ENCODE data around the gene TMED3.
"Not testable (repeated sequence)": the region's sequence is repeated elsewhere in the genome, so short reads cannot be mapped to it uniquely, and the experiment has no call there.

Gene TMED3

GRCh38 chr15:79299126-79299840 is 11.6 kb upstream of the TMED3 start:
- Histone ChIP-seq H3K27me3 (replicated peaks; ENCODE audit: control insufficient read depth, insufficient read depth, low read length) (peaks cover 22% of the 10 kb centered on the region), H3K9me3 (ENCODE audit: control insufficient read depth, low read length) (no peaks in the 10 kb centered on the region), H3K36me3 (ENCODE audit: control insufficient read depth, insufficient read depth, low read length, severe bottlenecking) (no peaks in the 10 kb centered on the region), H3K9ac (ENCODE audit: low read length) (no peak overlapping the region), H3K4me1 (ENCODE audit: control insufficient read depth, insufficient read depth, low read length) (no peaks in the 10 kb centered on the region), H3K4me3 (ENCODE audit: low read length) (no peak overlapping the region)
- no peak for DNase-seq (ENCODE audit: low read depth)

GRCh38 chr15:79299841-79300235 is 11.1 kb upstream of the TMED3 start:
- no peak overlapping the region for H3K4me3 ChIP-seq (ENCODE audit: low read length)
- no peak overlapping the region for H3K9ac ChIP-seq (ENCODE audit: low read length)
- H3K4me1 ChIP-seq (ENCODE audit: control insufficient read depth, insufficient read depth, low read length) = no peaks in the 10 kb centered on the region
- no peaks in the 10 kb centered on the region for H3K9me3 ChIP-seq (ENCODE audit: control insufficient read depth, low read length)
- no peaks in the 10 kb centered on the region for H3K36me3 ChIP-seq (ENCODE audit: control insufficient read depth, insufficient read depth, low read length, severe bottlenecking)
- peaks cover 26% of the 10 kb centered on the region for H3K27me3 ChIP-seq (replicated peaks; ENCODE audit: control insufficient read depth, insufficient read depth, low read length)
- no peak for DNase-seq (ENCODE audit: low read depth)

DNA sequence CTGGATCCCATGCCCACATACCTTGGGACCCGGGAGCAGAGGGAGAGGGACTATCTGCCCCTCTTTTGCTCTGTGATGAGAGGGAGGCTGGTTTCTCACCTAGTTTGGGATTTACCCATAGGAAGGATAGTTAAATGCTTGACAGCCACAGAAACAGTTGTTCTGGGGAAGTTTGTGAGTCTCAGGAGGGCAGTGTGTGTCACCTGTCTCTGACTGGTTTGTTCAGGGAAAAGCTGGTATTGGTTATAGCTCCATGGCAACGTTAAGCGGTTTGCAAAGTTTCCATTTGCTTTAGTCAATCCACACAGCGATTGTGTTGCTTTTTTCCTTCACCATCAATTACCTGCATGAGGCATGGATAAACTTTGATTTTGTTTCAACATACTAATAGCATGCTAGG is 3.7 kb upstream of the TMED3 start:
- H3K36me3 ChIP-seq (ENCODE audit: control insufficient read depth, insufficient read depth, low read length, severe bottlenecking) = no peaks in the 10 kb centered on the region
- H3K27me3 ChIP-seq (replicated peaks; ENCODE audit: control insufficient read depth, insufficient read depth, low read length) = peaks cover 44% of the 10 kb centered on the region

GRCh38 chr15:79308874-79309273 is 2.0 kb upstream of the TMED3 start:
- H3K27me3 ChIP-seq (replicated peaks; ENCODE audit: control insufficient read depth, insufficient read depth, low read length) = peaks cover 44% of the 10 kb centered on the region
- H3K9me3 ChIP-seq (ENCODE audit: control insufficient read depth, low read length) = no peaks in the 10 kb centered on the region
- no peak overlapping the region for H3K9ac ChIP-seq (ENCODE audit: low read length)
- peaks cover 16% of the 10 kb centered on the region for H3K4me1 ChIP-seq (ENCODE audit: control insufficient read depth, insufficient read depth, low read length)
- no peak overlapping the region for H3K4me3 ChIP-seq (ENCODE audit: low read length)
- DNase-seq (ENCODE audit: low read depth) = no peak
- H3K36me3 ChIP-seq (ENCODE audit: control insufficient read depth, insufficient read depth, low read length, severe bottlenecking) = peaks cover 6% of the 10 kb centered on the region

More for the DNA sequence above, 3.7 kb upstream of the TMED3 start:
- Histone ChIP-seq H3K9me3 (ENCODE audit: control insufficient read depth, low read length) (no peaks in the 10 kb centered on the region), H3K4me3 (ENCODE audit: low read length) (no peak overlapping the region), H3K9ac (ENCODE audit: low read length) (no peak overlapping the region), H3K4me1 (ENCODE audit: control insufficient read depth, insufficient read depth, low read length) (peaks cover 14% of the 10 kb centered on the region)
- no peak for DNase-seq (ENCODE audit: low read depth)

DNA sequence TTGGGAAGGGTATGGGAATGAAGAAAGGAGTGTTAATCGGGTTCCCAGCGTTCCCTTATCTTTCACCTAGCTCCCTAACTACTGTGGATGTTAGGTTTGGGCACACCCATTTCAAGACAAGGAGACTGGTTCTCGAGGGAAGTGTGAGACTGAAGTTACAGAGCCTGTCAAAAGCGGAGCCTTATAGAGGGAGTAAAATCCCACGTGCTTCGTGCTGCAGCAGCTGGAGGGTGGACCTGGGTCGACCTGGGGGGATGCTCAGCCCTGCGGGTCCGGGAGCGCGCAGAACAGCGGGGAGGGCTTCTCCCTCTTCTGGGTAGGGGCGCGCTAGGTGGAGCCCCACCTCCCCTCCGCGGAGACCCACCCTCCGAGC is 314 bp upstream of the TMED3 start:
- Histone ChIP-seq H3K27me3 (replicated peaks; ENCODE audit: control insufficient read depth, insufficient read depth, low read length) (peaks cover 32% of the 10 kb centered on the region), H3K4me1 (ENCODE audit: control insufficient read depth, insufficient read depth, low read length) (peaks cover 25% of the 10 kb centered on the region), H3K9ac (ENCODE audit: low read length) (peak overlapping the region; percentile 44), H3K36me3 (ENCODE audit: control insufficient read depth, insufficient read depth, low read length, severe bottlenecking) (peaks cover 23% of the 10 kb centered on the region), H3K4me3 (ENCODE audit: low read length) (peak overlapping the region; percentile 96), H3K9me3 (ENCODE audit: control insufficient read depth, low read length) (no peaks in the 10 kb centered on the region)
- DNase-seq (ENCODE audit: low read depth) = no peak

- H3K4me3 ChIP-seq (ENCODE audit: low read length) = peak overlapping the region; percentile 96
- H3K4me1 ChIP-seq (ENCODE audit: control insufficient read depth, insufficient read depth, low read length) = peaks cover 30% of the 10 kb centered on the region
- peaks cover 37% of the 10 kb centered on the region for H3K36me3 ChIP-seq (ENCODE audit: control insufficient read depth, insufficient read depth, low read length, severe bottlenecking)
- peak overlapping the region; percentile 94 for H3K9ac ChIP-seq (ENCODE audit: low read length)
- no peaks in the 10 kb centered on the region for H3K9me3 ChIP-seq (ENCODE audit: control insufficient read depth, low read length)
- H3K27me3 ChIP-seq (replicated peaks; ENCODE audit: control insufficient read depth, insufficient read depth, low read length) = peaks cover 27% of the 10 kb centered on the region
- peak; percentile 9 for DNase-seq (ENCODE audit: low read depth)
These were observed 1.1 kb downstream of the TMED3 start for GRCh38 chr15:79311901-79312553.

DNA sequence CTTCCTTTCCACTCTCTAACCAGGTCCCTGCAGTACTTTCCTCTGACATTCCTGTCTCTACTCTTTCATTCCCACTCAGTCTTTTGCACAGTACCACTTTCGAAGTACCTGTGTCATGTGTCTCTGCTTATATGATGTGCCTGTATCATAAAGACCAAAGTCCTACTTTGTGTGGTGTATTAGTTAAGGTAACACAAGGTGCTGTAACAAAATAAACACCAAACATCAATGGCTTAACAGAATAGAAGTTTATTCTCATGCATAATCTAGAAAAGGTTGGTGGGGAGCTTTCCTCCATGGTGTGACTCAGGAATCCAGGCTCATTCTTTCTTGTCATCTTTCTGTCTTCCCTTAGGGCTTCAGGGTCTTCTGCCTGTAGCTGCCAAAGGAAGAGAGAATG is 3.3 kb downstream of the TMED3 start:
- Histone ChIP-seq H3K9me3 (ENCODE audit: control insufficient read depth, low read length) (no peaks in the 10 kb centered on the region), H3K4me3 (ENCODE audit: low read length) (no peak overlapping the region), H3K27me3 (replicated peaks; ENCODE audit: control insufficient read depth, insufficient read depth, low read length) (peaks cover 12% of the 10 kb centered on the region), H3K9ac (ENCODE audit: low read length) (no peak overlapping the region), H3K4me1 (ENCODE audit: control insufficient read depth, insufficient read depth, low read length) (peaks cover 30% of the 10 kb centered on the region), H3K36me3 (ENCODE audit: control insufficient read depth, insufficient read depth, low read length, severe bottlenecking) (peaks cover 59% of the 10 kb centered on the region)
- DNase-seq (ENCODE audit: low read depth) = no peak

GRCh38 chr15:79314811-79315210 is 3.9 kb downstream of the TMED3 start:
- Histone ChIP-seq H3K9me3 (ENCODE audit: control insufficient read depth, low read length) (no peaks in the 10 kb centered on the region), H3K4me1 (ENCODE audit: control insufficient read depth, insufficient read depth, low read length) (peaks cover 30% of the 10 kb centered on the region), H3K4me3 (ENCODE audit: low read length) (no peak overlapping the region), H3K9ac (ENCODE audit: low read length) (no peak overlapping the region), H3K27me3 (replicated peaks; ENCODE audit: control insufficient read depth, insufficient read depth, low read length) (peaks cover 9% of the 10 kb centered on the region), H3K36me3 (ENCODE audit: control insufficient read depth, insufficient read depth, low read length, severe bottlenecking) (peaks cover 63% of the 10 kb centered on the region)
- no peak for DNase-seq (ENCODE audit: low read depth)

- Histone ChIP-seq H3K4me3 (ENCODE audit: low read length) (no peak overlapping the region), H3K36me3 (ENCODE audit: control insufficient read depth, insufficient read depth, low read length, severe bottlenecking) (peaks cover 67% of the 10 kb centered on the region), H3K27me3 (replicated peaks; ENCODE audit: control insufficient read depth, insufficient read depth, low read length) (no peaks in the 10 kb centered on the region), H3K4me1 (ENCODE audit: control insufficient read depth, insufficient read depth, low read length) (peaks cover 25% of the 10 kb centered on the region), H3K9ac (ENCODE audit: low read length) (no peak overlapping the region), H3K9me3 (ENCODE audit: control insufficient read depth, low read length) (no peaks in the 10 kb centered on the region)
- no peak for DNase-seq (ENCODE audit: low read depth)
These were observed 4.9 kb downstream of the TMED3 start for GRCh38 chr15:79315623-79316328.

- peaks cover 75% of the 10 kb centered on the region for H3K36me3 ChIP-seq (ENCODE audit: control insufficient read depth, insufficient read depth, low read length, severe bottlenecking)
These were observed 6.0 kb downstream of the TMED3 start for GRCh38 chr15:79316864-79317263.

DNA sequence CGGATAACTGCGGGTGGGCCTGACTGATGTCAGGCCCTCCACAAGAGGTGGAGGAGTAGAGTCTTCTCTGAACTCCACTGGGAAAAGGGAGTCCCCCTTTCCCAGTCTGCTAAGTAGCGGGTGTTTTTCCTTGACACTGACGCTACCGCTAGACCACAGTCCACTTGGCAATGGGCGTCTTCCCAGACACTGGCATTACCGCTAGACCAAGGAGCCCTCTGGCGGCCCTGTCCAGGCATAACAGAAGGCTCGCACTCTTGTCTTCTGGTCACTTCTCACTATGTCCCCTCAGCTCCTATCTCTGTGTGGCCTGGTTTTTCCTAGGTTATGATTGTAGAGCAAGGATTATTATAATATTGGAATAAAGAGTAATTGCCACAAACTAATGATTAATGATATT is 9.1 kb downstream of the TMED3 start:
- not testable (repeated sequence) for H3K9me3 ChIP-seq (ENCODE audit: control insufficient read depth, low read length); H3K27me3 ChIP-seq (replicated peaks; ENCODE audit: control insufficient read depth, insufficient read depth, low read length); H3K4me3 ChIP-seq (ENCODE audit: low read length); DNase-seq (ENCODE audit: low read depth); H3K9ac ChIP-seq (ENCODE audit: low read length)
- H3K4me1 ChIP-seq (ENCODE audit: control insufficient read depth, insufficient read depth, low read length) = peaks cover 11% of the 10 kb centered on the region
- H3K36me3 ChIP-seq (ENCODE audit: control insufficient read depth, insufficient read depth, low read length, severe bottlenecking) = peaks cover 81% of the 10 kb centered on the region

More at GRCh38 chr15:79316864-79317263, 6.0 kb downstream of the TMED3 start:
- no peak for DNase-seq (ENCODE audit: low read depth)
- Histone ChIP-seq H3K9me3 (ENCODE audit: control insufficient read depth, low read length) (no peaks in the 10 kb centered on the region), H3K4me3 (ENCODE audit: low read length) (no peak overlapping the region), H3K27me3 (replicated peaks; ENCODE audit: control insufficient read depth, insufficient read depth, low read length) (no peaks in the 10 kb centered on the region), H3K9ac (ENCODE audit: low read length) (no peak overlapping the region), H3K4me1 (ENCODE audit: control insufficient read depth, insufficient read depth, low read length) (peaks cover 20% of the 10 kb centered on the region)
